DMS 273 treated with DMSO at 0.1 percent for 48 hours (cell line): ENCODE results near the gene CD177.
"Not testable (repeated sequence)": the region's sequence is repeated elsewhere in the genome, so short reads cannot be mapped to it uniquely, and the experiment has no call there.

ENCODE experiments used
- DNase-seq: peaks from one replicate; lab custom pipeline; 2025; lab: John Stamatoyannopoulos, UW

Gene CD177

DNA sequence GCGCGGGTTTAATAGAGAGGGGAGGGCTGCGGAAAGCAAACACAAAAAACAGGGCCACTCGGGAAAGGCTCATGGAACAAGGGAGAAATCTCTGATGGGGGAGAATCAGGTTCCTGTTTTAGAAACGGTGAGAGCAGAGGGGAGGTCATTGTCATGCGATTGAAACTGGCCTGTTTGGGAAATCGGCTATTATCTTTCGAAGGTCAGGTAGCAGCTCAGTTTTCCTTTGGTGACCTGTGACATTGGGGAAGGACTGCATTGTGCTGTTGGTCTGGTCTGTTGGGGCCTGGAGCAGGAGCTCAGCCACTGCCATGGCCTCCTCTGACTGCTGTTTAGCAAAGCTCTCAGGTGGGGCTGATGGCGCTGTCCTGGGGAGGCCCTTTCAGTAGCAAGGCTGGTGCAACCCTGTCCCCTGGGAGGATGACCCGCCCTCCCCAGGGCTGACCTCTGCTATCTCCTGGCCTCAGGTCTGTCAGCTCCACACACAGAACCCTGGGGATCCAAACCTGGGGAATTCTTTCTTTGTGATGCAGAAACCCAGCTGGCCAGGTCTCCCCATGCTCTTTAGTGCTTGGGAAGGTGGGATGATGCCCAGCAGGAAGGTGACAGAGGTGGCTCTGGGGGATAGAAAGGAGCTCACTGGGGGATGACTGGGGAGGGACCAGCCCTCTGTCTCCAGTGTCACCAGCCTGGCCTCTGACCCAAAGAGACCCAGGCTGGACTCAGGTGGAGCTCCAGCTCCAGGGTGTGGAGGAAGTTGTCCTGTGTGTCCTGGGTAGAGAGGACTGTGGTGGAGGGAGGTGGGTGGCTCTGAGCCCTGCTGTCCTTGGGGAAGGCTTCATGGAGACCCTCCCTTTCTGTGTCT is 21.2 kb upstream of the CD177 start:
- no peak for DNase-seq

DNA sequence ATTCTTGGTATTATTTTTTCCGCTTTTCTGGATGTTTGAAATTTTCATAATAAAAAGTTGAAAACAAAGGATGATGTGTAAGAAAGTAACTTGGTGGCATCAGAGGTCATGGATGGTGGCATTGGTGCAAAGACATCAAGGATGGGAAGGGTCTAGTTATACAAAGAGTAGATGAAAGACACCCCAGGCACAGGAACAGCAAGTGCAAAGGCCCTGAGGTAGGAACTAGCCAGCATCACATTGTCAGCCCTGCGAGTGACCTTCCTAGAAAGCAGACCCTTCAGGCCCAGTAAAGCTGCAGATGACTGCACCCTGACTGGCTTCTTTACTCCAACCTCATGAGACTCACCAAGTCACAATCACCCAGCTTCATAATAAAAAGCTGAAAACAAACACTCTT is 17.0 kb upstream of the CD177 start:
- DNase-seq = not testable (repeated sequence)

DNA sequence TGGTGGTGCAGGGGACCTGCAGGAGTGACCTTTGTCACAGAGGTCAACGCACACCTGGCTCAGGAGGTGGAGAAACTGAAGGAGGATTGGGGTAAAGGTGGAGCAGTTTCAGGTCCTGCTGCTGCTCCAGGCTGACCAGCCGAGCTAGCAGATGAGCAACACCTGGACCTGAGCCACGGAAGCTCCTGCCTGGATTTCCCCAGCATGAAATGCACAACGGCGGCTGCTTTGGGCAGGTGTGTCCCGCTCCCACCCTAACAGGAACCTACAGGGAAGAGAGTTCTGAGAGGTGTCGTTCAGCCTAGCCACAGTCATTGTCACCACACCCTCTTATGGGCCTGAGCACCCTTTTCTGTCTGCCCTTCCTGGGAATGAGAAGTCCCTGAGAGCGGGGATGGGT is 15.7 kb upstream of the CD177 start:
- no peak for DNase-seq

DNA sequence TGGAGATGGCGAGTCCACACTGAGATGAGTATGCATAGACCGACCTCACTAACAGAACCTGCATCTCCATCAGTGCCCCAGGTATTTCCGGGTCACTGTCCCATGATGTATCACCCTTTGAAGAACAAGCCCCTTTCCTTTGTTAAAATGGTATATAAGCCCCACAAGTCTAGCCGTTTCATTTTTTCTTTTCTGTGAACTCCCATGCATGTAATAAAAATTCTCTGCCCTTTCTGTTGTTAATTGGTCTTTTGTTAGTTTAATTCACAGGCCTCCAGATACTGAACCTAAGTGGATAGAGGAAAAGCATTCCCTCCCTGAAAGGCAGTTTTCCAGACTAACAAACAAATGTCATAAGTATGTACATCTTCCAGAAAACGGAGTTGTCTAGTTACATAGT is 15.0 kb upstream of the CD177 start:
- DNase-seq = no peak

DNA sequence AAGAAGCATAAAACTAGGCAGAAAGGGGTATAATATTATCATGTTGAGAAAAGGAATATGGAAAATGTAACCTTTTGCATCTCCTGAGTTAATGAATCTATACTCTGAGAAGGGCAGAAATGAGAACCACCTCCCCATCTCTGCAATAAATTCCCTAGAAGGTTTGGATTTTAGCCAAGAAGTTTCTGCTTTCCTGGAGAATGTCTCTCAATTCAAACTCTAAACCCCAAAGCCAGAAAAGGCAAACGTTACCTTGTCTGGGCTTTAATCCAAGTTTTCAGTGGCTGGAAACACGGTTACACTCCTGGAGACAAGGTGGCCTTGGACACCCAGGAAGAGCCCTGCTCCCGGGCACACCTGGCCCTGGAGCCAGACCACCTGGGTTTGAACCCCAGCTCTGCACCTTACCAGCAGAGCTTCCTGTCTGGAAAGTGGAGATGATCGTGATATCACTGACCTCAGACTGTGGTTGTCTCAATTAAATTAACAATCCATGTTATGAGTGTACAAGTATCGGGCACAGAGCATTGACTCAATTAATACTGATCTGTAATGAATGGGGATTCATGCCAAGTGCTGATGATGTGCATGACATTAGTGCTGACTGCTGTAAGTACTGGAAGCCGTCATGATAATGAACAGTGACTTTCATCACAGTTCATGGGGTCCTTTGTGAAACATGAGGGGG is 14.1 kb upstream of the CD177 start:
- DNase-seq = not testable (repeated sequence)

DNA sequence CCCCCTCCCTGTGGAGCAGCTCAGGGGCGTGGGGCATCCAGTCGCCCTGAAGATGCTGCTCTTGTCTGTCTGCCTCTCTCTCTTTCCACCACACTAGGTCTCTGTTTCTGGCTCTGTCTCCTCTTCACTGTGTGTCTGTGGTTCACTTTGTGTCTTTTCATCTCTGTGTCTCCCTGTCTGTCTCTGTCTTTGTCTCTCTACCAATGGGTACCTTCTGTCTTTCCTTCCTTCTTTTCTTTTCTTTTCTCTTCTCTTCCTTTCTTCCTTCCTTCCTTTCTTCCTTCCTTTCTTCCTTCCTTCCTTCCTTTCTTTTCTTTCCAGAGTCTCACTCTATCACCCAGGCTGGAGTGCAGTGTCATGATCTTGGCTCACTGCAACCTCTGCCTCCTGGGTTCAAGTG is 13.4 kb upstream of the CD177 start:
- DNase-seq = not testable (repeated sequence)

DNA sequence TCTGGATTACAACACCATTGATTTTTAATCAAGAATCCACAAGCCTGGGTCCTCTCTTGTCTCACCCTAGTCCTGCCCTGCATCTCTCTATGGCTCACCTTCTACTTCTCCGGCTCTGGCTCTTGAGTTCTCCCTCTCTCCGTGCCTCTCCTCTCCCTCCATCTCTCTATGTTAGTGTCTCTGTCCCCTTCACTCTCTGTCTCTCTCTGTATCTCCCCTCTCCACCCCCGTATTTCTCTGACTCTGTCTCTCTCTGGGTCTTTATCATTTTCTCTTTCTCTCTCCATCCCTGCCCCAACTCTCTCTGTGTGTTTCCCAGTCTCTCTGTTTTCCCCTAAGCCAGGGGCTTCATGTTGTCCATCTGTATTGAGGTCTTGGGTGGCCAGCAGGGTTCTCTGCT is 12.4 kb upstream of the CD177 start:
- DNase-seq = not testable (repeated sequence)

DNA sequence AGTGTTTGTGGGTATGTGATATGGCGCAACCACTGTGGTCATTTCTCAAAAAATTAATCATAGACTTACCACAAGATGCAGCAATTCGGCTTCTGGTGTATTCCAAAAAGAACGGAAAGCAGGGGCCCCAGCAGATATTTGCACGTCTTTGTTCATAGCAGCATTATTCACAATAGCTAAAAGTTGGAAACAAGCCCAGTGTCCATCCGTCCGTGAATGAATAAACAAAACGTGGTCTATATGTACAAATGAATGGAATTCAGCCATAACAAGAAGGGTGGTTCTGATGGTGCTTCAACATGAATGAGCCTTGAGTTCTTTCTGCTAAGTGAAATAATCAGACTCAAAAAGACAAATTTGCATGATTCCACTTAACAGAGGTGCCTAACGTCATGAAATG is 11.4 kb upstream of the CD177 start:
- not testable (repeated sequence) for DNase-seq

DNA sequence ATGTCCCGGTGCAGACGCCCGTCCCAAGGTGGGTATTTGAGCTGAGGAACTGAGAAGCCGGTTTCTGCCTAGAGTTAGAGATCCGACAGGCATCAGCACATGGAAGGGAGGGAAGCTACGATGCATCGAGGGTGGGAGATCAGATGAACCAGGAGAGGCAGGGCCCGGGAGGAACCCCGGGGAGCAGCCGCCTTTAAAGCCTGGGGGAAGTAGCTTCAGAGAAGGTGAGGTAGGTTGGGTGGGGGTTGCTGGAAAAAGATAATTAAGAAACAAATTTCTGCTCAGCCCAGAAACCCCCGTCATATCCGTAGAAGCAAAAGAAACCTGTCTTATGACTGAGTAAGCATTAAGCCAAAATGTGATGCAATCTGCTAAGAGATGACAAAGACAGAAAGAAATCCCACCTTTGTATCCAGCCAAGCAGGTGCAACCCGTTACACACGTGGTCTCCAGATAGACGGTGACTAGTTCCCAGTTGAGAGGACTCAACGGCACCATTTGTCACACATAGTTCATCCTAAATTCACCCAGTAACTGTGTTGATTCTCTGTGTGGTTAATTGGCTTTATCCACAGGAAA is 9.1 kb upstream of the CD177 start:
- DNase-seq = not testable (repeated sequence)

DNA sequence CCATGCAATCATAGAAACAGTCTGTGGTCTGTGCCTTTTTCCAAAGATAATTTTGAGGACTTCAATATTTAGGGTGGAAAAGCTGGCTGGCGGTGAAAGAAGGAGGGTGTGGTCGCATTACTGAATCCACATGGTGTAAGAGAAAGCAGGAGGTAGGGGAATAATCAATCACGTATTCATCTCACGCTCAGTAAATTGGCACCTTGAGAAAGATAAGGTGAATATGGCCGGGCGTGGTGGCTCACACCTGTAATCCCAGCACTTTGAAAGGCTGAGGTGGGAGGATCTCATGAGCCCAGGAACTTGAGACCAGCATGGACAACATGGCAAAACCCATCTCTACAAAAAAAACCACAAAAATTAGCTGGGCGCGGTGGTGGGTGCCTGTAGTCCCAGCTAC is 3.7 kb upstream of the CD177 start:
- DNase-seq = not testable (repeated sequence)

DNA sequence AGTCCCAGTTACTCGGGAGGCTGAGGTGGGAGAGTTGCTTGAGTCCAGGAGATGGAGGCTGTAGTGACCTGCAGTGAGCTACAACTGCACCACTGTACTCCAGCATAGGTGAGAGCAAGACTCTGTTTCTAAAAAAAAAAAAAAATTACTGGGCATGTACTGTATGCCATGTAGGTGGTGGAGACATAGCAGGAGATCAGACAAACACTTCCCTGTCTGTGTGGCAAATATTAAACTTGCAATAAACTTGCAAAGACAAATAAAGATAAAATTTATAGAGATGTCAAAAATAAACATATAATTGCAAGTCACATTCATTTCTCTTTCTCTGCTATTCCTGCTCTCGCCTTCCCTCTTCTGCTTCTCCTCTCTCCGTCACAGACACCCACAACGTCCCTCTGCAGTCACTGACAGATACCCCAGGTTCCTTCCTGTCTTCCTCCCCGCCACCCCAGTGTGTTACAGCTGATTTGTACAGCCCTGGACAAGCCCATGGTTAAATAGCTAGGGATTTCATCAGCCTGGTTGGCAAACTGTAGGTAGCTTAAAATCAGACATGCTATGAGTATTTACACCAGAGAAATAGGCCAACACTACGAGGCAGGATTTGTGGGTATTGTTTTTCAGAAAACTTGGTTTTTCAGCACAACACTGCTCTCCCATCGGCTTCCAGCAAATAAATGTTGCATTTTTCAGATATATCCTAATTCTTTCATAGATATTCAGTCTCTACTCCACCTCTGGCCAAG is 1.3 kb upstream of the CD177 start:
- no peak for DNase-seq

DNA sequence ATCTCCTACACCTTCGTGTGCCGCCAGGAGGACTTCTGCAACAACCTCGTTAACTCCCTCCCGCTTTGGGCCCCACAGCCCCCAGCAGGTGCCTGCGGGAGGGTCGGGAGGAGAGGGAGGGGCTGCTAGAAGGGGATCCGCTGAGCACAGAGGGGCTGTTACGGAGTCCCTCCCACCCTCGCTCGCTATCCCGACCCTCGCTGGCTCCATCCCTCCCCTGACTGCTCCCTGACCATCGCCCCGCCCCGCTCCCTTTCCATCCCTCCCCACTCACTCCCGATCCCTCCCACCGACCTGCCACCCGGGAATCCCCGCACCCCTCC is 780 bp downstream of the CD177 start:
- no peak for DNase-seq

DNA sequence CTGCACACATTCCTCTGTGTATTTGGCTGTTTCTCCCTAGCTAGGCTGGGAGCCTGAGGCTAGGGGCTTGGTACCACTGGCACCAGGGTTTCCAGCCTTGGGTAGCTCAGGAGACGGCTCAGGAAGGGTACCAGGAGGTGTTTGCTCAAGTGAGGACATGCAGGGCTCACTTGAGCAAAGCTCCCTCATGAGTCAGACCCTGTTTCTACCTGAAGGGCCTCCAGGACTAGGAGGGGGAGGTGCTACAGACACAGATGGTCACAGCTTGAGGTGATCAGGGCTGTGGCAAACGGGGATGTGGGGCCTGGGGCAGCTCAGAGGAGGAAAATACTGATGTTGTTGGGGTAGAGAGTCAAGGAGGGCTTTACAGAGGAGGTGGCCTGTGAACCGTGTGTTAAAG is 3.3 kb downstream of the CD177 start:
- not testable (repeated sequence) for DNase-seq

DNA sequence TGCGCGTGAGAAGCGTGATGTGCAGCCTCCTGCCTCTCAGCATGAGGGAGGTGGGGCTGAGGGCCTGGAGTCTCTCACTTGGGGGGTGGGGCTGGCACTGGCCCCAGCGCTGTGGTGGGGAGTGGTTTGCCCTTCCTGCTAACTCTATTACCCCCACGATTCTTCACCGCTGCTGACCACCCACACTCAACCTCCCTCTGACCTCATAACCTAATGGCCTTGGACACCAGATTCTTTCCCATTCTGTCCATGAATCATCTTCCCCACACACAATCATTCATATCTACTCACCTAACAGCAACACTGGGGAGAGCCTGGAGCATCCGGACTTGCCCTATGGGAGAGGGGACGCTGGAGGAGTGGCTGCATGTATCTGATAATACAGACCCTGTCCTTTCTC is 8.7 kb downstream of the CD177 start:
- no peak for DNase-seq

DNA sequence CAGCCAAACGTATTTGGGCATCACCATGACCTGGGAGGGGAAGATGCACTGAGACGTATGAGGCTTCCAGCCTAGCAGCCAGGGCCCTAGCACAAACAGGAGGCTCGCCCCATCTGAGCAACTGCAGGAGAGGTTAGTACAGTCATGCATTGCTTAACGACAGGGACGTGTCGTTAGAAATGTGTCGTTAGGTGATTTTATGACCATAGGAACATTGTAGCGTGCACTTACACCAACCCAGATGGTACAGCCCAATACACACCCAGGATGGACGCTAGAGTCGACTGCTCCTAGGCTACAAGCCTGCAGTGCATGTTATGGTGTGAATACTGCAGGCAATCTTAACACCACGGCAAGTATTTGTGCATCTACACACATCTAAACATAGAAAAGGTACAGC is 9.3 kb downstream of the CD177 start:
- DNase-seq = no peak

DNA sequence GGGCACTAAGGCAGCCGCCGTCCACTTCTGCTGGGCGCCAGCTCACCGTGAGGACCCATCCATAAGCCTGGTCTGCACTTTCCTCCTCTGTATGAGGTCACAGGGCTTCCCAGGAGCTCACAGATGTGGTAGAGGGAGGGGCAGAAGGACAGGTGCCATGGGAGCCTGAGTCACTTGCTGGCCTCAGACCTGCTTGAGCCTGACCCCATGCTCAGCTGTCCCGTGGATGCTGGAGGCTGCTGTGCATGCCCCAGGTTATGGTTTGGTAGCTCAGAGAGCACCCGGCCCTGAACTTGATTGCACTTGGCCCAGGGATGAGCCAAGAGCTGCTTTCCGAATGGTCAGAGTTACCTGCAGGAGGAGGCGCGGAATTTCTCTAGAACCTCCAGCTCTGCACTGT is 12.2 kb downstream of the CD177 start:
- not testable (repeated sequence) for DNase-seq

DNA sequence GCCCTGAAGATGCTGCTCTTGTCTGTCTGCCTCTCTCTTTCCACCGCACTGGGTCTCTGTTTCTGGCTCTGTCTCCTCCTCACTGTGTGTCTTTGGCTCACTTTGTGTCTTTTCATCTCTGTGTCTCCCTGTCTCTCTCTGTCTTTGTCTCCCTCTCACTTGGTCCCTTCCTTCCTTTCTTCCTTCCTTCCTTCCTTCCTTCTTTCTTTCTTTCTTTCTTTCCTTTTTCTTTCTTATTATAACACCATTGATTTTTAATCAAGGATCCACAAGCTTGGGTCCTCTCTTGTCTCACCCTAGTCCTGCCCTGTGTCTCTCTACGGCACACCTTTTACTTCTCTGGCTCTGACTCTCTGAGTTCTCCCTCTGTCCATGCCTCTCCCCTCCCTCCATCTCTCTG is 14.3 kb downstream of the CD177 start:
- no peak for DNase-seq

DNA sequence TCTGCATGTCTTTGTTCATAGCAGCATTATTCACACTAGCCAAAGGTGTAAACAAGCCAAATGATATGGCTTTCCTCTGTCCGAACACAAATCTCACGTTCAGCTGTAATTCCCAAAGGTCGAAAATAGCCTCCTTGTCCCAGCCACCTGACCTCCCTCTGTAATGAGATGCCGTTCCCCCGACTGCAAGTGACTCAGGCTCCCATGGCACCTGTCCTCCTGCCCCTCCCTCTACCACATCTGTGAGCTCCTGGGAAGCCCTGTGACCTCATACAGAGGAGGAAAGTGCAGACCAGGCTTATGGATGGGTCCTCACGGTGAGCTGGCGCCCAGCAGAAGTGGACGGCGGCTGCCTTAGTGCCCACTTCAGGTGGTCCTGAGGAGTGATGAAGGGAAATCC is 15.4 kb downstream of the CD177 start:
- DNase-seq = not testable (repeated sequence)

DNA sequence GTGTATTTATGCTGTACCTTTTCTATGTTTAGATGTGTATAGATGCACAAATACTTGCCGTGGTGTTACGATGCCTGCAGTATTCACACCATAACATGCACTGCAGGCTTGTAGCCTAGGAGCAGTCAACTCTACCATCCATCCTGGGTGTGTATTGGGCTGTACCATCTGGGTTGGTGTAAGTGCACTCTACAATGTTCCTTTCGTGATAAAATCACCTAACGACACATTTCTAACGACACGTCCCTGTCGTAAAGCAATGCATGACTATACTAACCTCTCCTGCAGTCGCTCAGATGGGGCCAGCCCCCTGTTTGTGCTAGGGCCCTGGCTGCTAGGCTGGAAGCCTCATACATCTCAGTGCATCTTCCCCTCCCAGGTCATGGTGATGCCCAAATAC is 18.4 kb downstream of the CD177 start:
- DNase-seq = no peak

DNA sequence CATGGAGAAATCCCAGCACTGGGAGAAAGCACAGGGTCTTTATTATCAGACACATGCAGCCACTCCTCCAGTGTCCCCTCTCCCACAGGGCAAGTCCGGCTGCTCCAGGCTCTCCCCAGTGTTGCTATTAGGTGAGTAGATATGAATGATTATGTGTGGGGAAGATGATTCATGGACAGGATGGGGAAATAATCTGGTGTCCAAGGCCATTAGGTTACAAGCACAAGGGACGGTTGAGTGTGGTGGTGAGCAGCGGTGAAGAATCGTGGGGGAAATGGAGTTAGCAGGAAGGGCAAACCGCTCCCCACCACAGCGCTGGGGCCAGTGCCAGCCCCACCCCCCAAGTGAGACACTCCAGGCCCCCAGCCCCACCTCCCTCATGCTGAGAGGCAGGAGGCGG is 19.0 kb downstream of the CD177 start:
- DNase-seq = no peak

DNA sequence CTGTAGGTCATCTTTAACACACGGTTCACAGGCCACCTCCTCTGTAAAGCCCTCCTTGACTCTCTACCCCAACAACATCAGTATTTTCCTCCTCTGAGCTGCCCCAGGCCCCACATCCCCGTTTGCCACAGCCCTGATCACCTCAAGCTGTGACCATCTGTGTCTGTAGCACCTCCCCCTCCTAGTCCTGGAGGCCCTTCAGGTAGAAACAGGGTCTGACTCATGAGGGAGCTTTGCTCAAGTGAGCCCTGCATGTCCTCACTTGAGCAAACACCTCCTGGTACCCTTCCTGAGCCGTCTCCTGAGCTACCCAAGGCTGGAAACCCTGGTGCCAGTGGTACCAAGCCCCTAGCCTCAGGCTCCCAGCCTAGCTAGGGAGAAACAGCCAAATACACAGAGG is 24.1 kb downstream of the CD177 start:
- DNase-seq = not testable (repeated sequence)

DNA sequence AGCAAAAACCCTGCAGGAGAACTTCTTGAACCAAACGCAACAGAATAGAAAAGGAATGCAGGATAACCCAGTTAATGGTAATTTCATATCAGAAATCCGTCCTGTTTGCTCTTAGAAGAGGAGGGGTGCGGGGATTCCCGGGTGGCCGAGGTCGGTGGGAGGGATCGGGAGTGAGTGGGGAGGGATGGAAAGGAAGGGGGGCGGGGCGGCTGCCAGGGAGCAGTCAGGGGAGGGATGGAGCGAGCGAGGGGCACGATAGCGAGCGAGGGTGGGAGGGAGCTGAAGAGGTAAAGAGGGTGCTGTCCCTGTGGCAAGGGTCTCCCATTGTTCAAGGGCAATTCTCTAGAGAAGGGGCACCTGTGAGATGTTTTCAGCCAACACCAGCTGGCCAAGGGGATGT is 26.5 kb downstream of the CD177 start:
- no peak for DNase-seq
